Bronchial epithelial cell (primary cell): Measurements from ENCODE around the gene SIK3. TPM values are rescaled to one million over a fixed set of nuclear protein-coding genes. Genes with fewer than 3 reads are reported as not detected.

ENCODE experiments used
- DNase-seq: peaks from one replicate; pipeline ENCODE4 v3.0.0-alpha.2; 2010; ENCODE audit warnings: low read depth
- FAIRE-seq: peaks from 2 replicates; lab custom pipeline; 2011; peaks lifted over from hg19 to GRCh38; lab: Jason Lieb, UNC
- H3K27me3 ChIP-seq: 2 replicates; pipeline ENCODE4 v1.5.1; 2011; ENCODE audit warnings: low read length; ENCODE audit not compliant: control insufficient read depth, insufficient read depth
- H3K36me3 ChIP-seq: 2 replicates; pipeline ENCODE4 v1.5.1; 2011; ENCODE audit warnings: low read length; ENCODE audit not compliant: control insufficient read depth, insufficient read depth
- H3K4me3 ChIP-seq: 2 replicates; pipeline ENCODE4 v1.5.1; 2011; ENCODE audit warnings: mild to moderate bottlenecking, low read depth, low read length, control low read depth
- CTCF ChIP-seq: IDR thresholded peaks from 2 replicates; pipeline ENCODE4 v1.5.1; 2011; ENCODE audit warnings: mild to moderate bottlenecking, moderate library complexity, low read length, control low read depth, inconsistent platforms; ENCODE audit not compliant: insufficient read depth, severe bottlenecking
- total RNA-seq: library from RNA; depleted of rRNA; stranded (reverse); fragments of >200 nt; gene quantifications from 2 replicates; pipeline ENCODE4 v1.2.1, GENCODE V29; 2014

SIK3 gene
- total RNA-seq, 1 donor from 2014 or later, result 6.8 TPM

DNA sequence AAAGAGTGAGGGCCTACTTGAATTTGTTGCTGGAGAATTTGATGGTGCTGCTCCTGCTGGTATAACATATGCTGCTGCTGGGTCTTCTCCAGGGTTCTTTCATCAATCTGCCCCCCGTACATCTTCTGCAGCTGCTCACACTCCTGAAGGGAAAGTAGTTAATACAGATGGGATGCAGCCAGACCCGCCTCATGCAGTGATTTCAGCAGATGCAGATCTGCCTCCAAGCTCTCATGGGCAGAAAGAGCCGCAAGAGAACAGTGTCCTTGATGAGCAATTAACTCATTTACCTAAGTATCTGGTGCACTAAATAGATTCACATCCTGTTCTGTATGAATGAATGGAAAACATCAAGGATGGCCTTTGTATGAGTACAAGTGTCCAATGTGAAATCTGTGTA, 236.0 kb downstream of the SIK3 start:
- no peak for TF ChIP-seq CTCF
- H3K36me3 ChIP-seq, result peaks cover 9% of the 10 kb centered on the region
- DNase-seq (no peak), FAIRE-seq (no peak)
- H3K27me3 ChIP-seq, result no peaks in the 10 kb centered on the region
- no peak overlapping the region for H3K4me3 ChIP-seq

DNA sequence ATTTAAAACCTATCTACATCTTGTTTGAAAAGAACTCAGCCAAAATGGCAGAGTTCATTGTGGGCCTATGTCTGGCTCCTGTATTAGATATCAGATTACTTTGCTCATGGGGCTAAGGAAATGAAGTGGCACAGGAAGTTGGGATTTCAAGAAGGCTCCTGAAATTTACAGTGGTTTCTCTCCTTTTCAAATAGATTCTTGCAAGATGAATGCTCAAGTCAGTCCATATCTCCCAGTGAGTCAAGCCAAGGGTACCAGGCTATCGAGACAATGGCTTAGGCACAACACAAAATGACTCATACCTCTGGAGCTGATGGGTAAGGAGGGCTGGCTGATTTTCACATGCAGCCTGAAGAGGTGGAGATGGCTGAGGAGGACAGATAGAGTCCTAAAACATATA, 236.7 kb downstream of the SIK3 start:
- DNase-seq (peak; percentile 87), FAIRE-seq (no peak)
- no peak overlapping the region for H3K4me3 ChIP-seq
- TF ChIP-seq CTCF, result no peak
- H3K36me3 ChIP-seq, result peaks cover 9% of the 10 kb centered on the region
- no peaks in the 10 kb centered on the region for H3K27me3 ChIP-seq

DNA sequence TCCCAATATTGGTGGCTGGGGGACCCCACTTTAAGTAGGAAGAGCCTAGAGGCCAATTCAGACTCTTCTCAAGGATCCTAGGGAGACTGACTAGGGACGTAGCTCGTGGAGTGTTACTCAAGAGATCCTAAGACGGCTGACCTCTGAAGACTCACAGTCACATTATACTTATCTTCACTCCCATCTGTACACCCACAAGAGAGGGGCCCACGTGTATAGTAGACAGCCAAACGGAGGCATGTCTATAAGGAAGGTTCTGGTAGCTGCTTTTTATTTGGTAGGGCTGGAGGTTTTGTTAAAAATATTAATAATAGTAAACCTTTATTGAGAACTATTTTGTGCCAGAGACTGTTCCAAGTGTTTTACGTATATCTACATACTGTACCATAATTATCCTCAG, 237.9 kb downstream of the SIK3 start:
- peaks cover 9% of the 10 kb centered on the region for H3K36me3 ChIP-seq
- DNase-seq (no peak), FAIRE-seq (no peak)
- no peak overlapping the region for H3K4me3 ChIP-seq
- no peak for TF ChIP-seq CTCF
- H3K27me3 ChIP-seq, result no peaks in the 10 kb centered on the region

- H3K4me3 ChIP-seq, result no peak overlapping the region
- no peaks in the 10 kb centered on the region for H3K27me3 ChIP-seq
- no peak for DNase-seq
- peaks cover 9% of the 10 kb centered on the region for H3K36me3 ChIP-seq
- FAIRE-seq, result no peak
- TF ChIP-seq CTCF, result no peak
These were observed 239.1 kb downstream of the SIK3 start for GRCh38 chr11:116859175-116859574.

DNA sequence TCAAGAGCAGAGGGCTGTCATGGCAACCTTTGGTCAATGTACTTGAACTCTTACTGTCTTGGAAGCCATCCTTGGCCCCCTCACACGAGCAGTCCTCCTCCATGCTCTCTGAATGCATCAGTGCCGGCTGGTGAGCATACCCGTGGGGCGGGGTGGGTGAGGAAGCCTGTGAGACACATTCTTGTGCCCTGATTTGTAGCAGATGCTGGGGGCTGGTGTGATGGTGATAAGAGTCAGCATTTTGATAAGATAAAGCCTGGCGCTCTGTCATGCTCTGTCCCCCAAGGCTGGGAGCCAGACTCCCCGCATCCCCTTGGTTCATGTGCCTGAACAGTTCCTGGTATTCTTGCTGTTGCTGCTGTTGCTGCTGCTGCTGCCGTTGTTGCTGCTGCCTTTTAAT, 240.3 kb downstream of the SIK3 start:
- FAIRE-seq (no peak), DNase-seq (no peak)
- no peaks in the 10 kb centered on the region for H3K27me3 ChIP-seq
- no peak for TF ChIP-seq CTCF
- H3K36me3 ChIP-seq, result peaks cover 9% of the 10 kb centered on the region
- no peak overlapping the region for H3K4me3 ChIP-seq

- FAIRE-seq (no peak), DNase-seq (no peak)
- no peak for TF ChIP-seq CTCF
- no peaks in the 10 kb centered on the region for H3K27me3 ChIP-seq
- H3K36me3 ChIP-seq, result peaks cover 9% of the 10 kb centered on the region
- H3K4me3 ChIP-seq, result no peak overlapping the region
These were observed 240.9 kb downstream of the SIK3 start for GRCh38 chr11:116857316-116857715.
